Body of pancreas (tissue), 4 donors: ENCODE results near the gene GPR61. TPM values are rescaled to one million over a fixed set of nuclear protein-coding genes. Genes with fewer than 3 reads are reported as not detected.

Experiments used
- ATAC-seq: fragments of 150-250 bp; one replicate; pipeline ENCODE4 v1.9.1; 2016
- DNase-seq, 4 donors: peaks; one replicate each; pipeline ENCODE4 v3.0.0-alpha.2; 2019
- H3K27ac ChIP-seq, 4 donors: fragments of 200-600 bp; sonication (generic); 1 replicate in 3 of 4; 2 replicates in 1 of 4; pipeline versions ENCODE4 v1.5.1 to v1.6.1; 2016 to 2019; ENCODE audit warnings: mild to moderate bottlenecking in 1 of 4, mixed read lengths in 1 of 4, moderate library complexity in 1 of 4
- H3K27me3 ChIP-seq, 2 donors: fragments of 200-600 bp; sonication (generic); one replicate each; pipeline ENCODE4 v1.6.0; 2016; ENCODE audit warnings: mild to moderate bottlenecking in 1 of 2
- H3K36me3 ChIP-seq, 2 donors: fragments of 200-600 bp; sonication (generic); replicated peaks in 1 of 2; 2 replicates each; pipeline ENCODE4 v1.5.1; 2016; ENCODE audit warnings: low read depth in 2 of 2; ENCODE audit not compliant: insufficient read depth in 1 of 2
- H3K4me1 ChIP-seq: fragments of 200-600 bp; sonication (generic); one replicate; pipeline ENCODE4 v1.6.0; 2016
- H3K4me3 ChIP-seq, 2 donors: fragments of 200-600 bp; sonication (generic); 1 replicate in 1 of 2; 2 replicates in 1 of 2; pipeline ENCODE4 v1.5.1; 2016 to 2019
- H3K9me3 ChIP-seq, 3 donors: fragments of 200-600 bp; sonication (generic); 1 replicate in 2 of 3; 2 replicates in 1 of 3; pipeline ENCODE4 v1.5.1; 2016
- CTCF ChIP-seq, 7 experiments: fragments of 450-650 bp in 4 of 7; fragments of 200-600 bp in 3 of 7; sonication (generic) in 3 of 7; IDR thresholded peaks; one replicate each; pipeline ENCODE4 v1.5.1; 2016 to 2019; ENCODE audit warnings: antibody characterized with exemption in 7 of 7
- POLR2A ChIP-seq, 3 donors: fragments of 450-650 bp; IDR thresholded peaks; one replicate each; pipeline ENCODE4 v1.6.1; 2016; ENCODE audit warnings: antibody characterized with exemption in 3 of 3, mild to moderate bottlenecking in 2 of 3
- WGBS, 2 donors: methylation state at CpG; one replicate each; pipeline ENCODE4 v1.1.5; 2017; 5-methylcytosine and 5-hydroxymethylcytosine counted together
- intact Hi-C: fragments of 100-400 bp; cut with DNase I; formaldehyde crosslinking; loops from one replicate; pipeline ENCODE4 v1.15.1; 2023
- total RNA-seq, 2 donors: library from RNA; depleted of rRNA; stranded (reverse); fragments of >200 nt; gene quantifications; one replicate each; pipeline ENCODE4 v1.1.0, GENCODE V29; 2016

The GPR61 gene
- total RNA-seq, 2 donors from 2014 or later: not detected

GRCh38 chr1:109532365-109533136 lies 7.1 kb upstream of the GPR61 start:
- Histone ChIP-seq H3K36me3 (no peaks in the 10 kb centered on the region), H3K4me1 (peaks cover 11% of the 10 kb centered on the region), H3K4me3 (no peak overlapping the region), H3K27me3 (no peaks in the 10 kb centered on the region), H3K27ac (no peak overlapping the region), H3K9me3 (no peaks in the 10 kb centered on the region)
- intact Hi-C loops: loop anchor here (5.0 kb wide), 1 partner anchor 35 kb away; no protein-coding TSS in a partner anchor
- TF ChIP-seq CTCF (IDR thresholded peaks at IDR 0.05): peak; percentile 90 to 97 (median 95)
- TF ChIP-seq POLR2A (IDR thresholded peaks at IDR 0.05): no peak
- 14 to 15% methylated on average over 2 to 12 of the region's 12 CpGs for WGBS, 2 donors
- DNase-seq: peak; percentile 82 to 85 (median 84)
- ATAC-seq: peak; percentile 90

GRCh38 chr1:109534307-109534858 lies 5.3 kb upstream of the GPR61 start:
- intact Hi-C loops: loop anchor here (5.0 kb wide), 1 partner anchor 37 kb away; no protein-coding TSS in a partner anchor
- peaks cover 11% of the 10 kb centered on the region for H3K4me1 ChIP-seq
- no peaks in the 10 kb centered on the region for H3K9me3 ChIP-seq
- 70 to 78% methylated on average over 1 of the region's 1 CpG for WGBS, 2 donors
- ATAC-seq (no peak), DNase-seq (no peak)
- no peak for TF ChIP-seq CTCF (IDR thresholded peaks at IDR 0.05)
- H3K36me3 ChIP-seq: no peaks in the 10 kb centered on the region
- no peaks in the 10 kb centered on the region for H3K27me3 ChIP-seq
- H3K4me3 ChIP-seq: no peak overlapping the region
- H3K27ac ChIP-seq: no peak overlapping the region

GRCh38 chr1:109535481-109535880 lies 4.2 kb upstream of the GPR61 start:
- 54 to 60% methylated on average over 4 of the region's 4 CpGs for WGBS, 2 donors
- Histone ChIP-seq H3K36me3 (no peaks in the 10 kb centered on the region), H3K9me3 (no peaks in the 10 kb centered on the region), H3K4me1 (peaks cover 11% of the 10 kb centered on the region), H3K4me3 (no peak overlapping the region), H3K27ac (no peak overlapping the region), H3K27me3 (no peaks in the 10 kb centered on the region)
- TF ChIP-seq CTCF (IDR thresholded peaks at IDR 0.05): no peak
- no peak for TF ChIP-seq POLR2A (IDR thresholded peaks at IDR 0.05)
- ATAC-seq (no peak), DNase-seq (no peak)
- intact Hi-C loops: no loop called here

GRCh38 chr1:109535971-109536491 lies 3.6 kb upstream of the GPR61 start:
- H3K27me3 ChIP-seq: no peaks in the 10 kb centered on the region
- DNase-seq (no peak), ATAC-seq (no peak)
- intact Hi-C loops: no loop called here
- WGBS, 2 donors: 56 to 60% methylated on average over 5 of the region's 5 CpGs
- H3K9me3 ChIP-seq: no peaks in the 10 kb centered on the region
- H3K36me3 ChIP-seq: no peaks in the 10 kb centered on the region
- no peak for TF ChIP-seq CTCF (IDR thresholded peaks at IDR 0.05)
- no peak for TF ChIP-seq POLR2A (IDR thresholded peaks at IDR 0.05)
- no peak overlapping the region for H3K4me3 ChIP-seq
- H3K4me1 ChIP-seq: peaks cover 11% of the 10 kb centered on the region
- H3K27ac ChIP-seq: no peak overlapping the region
